Prostate gland (tissue), 2 donors: ENCODE data around the gene ANGPTL8.

Source experiments
- POLR2A ChIP-seq: fragments of 450-650 bp; IDR thresholded peaks from one replicate; pipeline ENCODE4 v1.6.1; 2016; ENCODE audit warnings: antibody characterized with exemption, mild to moderate bottlenecking
- TF ChIP-seq, protein P1 (sequence below), 4 experiments: fragments of 200-600 bp in 2 of 4; fragments of 450-650 bp in 2 of 4; sonication (generic) in 2 of 4; IDR thresholded peaks; 1 replicate in 3 of 4; 2 replicates in 1 of 4; pipeline ENCODE4 v1.5.1; 2016 to 2019; ENCODE audit warnings: antibody characterized with exemption in 4 of 4, mild to moderate bottlenecking in 2 of 4, moderate library complexity in 2 of 4

DNA sequence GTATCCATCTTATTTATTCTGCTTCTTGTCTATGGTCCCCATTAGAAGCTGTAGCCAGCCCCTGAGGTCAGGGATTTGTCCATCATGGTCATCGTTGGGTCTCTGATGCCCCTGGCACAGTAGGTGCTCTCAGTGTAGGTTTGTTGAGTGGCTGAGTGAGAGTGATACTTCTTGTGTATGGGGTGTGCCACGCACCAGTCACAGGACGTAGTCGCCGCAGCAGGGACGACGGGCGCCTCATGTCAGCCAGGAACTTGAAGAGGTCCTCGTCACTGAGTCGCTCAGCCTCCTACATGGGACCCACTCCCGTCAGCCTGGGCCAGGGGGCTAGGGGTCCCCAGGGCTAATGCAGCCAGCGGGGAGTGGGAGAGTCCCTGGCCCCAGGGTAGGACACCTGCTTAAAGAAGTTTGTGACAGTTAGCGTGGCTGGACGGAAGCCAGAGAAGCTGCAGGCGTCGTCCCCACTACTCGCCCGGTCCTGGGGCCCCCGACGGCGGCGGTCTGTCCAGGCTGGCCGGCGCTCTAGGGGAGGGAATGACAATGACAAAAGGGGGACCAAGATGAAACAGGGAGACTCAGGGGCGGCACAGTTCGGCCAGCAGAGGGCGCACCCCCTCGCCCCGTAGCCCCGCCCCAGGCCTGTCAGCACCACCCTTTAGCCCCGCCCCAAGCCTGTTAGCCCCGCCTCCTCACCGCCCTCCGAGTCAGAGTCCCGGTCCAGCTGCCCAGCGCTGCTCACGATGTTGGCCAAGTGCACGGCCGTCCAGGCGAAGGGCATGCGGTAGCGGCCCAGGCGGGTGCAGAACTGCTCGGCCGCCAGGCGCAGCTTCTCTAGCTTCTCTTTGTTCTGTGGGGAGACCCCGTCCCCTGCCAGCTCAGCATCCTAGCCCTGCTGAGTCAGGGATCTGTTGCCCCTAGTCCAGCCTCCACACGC, 3.7 kb downstream of the ANGPTL8 start:
- TF ChIP-seq, protein P1, sequence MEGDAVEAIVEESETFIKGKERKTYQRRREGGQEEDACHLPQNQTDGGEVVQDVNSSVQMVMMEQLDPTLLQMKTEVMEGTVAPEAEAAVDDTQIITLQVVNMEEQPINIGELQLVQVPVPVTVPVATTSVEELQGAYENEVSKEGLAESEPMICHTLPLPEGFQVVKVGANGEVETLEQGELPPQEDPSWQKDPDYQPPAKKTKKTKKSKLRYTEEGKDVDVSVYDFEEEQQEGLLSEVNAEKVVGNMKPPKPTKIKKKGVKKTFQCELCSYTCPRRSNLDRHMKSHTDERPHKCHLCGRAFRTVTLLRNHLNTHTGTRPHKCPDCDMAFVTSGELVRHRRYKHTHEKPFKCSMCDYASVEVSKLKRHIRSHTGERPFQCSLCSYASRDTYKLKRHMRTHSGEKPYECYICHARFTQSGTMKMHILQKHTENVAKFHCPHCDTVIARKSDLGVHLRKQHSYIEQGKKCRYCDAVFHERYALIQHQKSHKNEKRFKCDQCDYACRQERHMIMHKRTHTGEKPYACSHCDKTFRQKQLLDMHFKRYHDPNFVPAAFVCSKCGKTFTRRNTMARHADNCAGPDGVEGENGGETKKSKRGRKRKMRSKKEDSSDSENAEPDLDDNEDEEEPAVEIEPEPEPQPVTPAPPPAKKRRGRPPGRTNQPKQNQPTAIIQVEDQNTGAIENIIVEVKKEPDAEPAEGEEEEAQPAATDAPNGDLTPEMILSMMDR (IDR thresholded peaks at IDR 0.05), result peak; percentile 41 to 87 (median 51)
- TF ChIP-seq POLR2A, result no peak
